DND-41 (cell line): ENCODE data around the gene FAM131A.

ENCODE experiments used
- EZH2 ChIP-seq: IDR thresholded peaks from 3 replicates; pipeline ENCODE4 v1.6.1; 2012; ENCODE audit warnings: borderline replicate concordance, low read depth, mild to moderate bottlenecking, moderate library complexity, low read length, inconsistent platforms; ENCODE audit not compliant: severe bottlenecking
- TF ChIP-seq, protein P1 (sequence below): IDR thresholded peaks from 2 replicates; pipeline ENCODE4 v1.5.1; 2012; ENCODE audit warnings: borderline replicate concordance, low read length, moderate library complexity, mild to moderate bottlenecking; ENCODE audit not compliant: poor library complexity, severe bottlenecking; ENCODE audit errors: extremely low read depth

DNA sequence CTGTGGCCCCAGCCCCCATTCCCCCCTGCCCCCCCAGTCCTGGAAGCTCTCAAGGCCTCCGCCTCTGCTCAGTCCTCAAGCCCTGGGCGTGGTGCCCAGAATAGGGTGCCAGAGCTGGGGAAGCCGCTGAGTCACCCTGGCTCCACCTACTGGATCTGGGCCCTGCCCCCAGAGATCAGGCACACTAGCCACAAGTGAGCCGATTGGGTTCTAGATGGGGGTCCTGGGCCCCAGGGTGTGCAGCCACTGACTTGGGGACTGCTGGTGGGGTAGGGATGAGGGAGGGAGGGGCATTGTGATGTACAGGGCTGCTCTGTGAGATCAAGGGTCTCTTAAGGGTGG is 17.3 kb upstream of the FAM131A start:
- TF ChIP-seq, protein P1, sequence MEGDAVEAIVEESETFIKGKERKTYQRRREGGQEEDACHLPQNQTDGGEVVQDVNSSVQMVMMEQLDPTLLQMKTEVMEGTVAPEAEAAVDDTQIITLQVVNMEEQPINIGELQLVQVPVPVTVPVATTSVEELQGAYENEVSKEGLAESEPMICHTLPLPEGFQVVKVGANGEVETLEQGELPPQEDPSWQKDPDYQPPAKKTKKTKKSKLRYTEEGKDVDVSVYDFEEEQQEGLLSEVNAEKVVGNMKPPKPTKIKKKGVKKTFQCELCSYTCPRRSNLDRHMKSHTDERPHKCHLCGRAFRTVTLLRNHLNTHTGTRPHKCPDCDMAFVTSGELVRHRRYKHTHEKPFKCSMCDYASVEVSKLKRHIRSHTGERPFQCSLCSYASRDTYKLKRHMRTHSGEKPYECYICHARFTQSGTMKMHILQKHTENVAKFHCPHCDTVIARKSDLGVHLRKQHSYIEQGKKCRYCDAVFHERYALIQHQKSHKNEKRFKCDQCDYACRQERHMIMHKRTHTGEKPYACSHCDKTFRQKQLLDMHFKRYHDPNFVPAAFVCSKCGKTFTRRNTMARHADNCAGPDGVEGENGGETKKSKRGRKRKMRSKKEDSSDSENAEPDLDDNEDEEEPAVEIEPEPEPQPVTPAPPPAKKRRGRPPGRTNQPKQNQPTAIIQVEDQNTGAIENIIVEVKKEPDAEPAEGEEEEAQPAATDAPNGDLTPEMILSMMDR: no peak
- TF ChIP-seq EZH2: no peak
